A549 treated with DMSO at 1 μM for 4 hours (cell line): Measurements from ENCODE around the gene STK25. TPM values are rescaled to one million over a fixed set of nuclear protein-coding genes. Genes with fewer than 3 reads are reported as not detected.

Experiments
- total RNA-seq: library from RNA; stranded (reverse); fragments of 200-300 nt; extraction: Qiagen RNA extraction; gene quantifications from 5 replicates; pipeline ENCODE4 v1.2.3, GENCODE V29; 2022; ENCODE audit warnings: low read depth

Gene STK25
- 94.9 to 119 TPM (median 107 TPM) in 5 replicates for total RNA-seq

GRCh38 chr2:241508240-241509154 is at the start of gene STK25:
TSS of gene STK25 (minus strand) at chr2:241508584. CDS start at chr2:241508035, 549 bp downstream.

Other genes starting within 250 kb of the STK25 start
- 269 to 292 TPM (median 283 TPM) in 5 replicates for gene HDLBP, start 192.9 kb downstream of the STK25 start, total RNA-seq
- gene SEPTIN2, start 192.7 kb downstream of the STK25 start, total RNA-seq, result 253 to 324 TPM (median 293 TPM) in 5 replicates
- gene FARP2, start 152.3 kb downstream of the STK25 start, total RNA-seq, result 26.2 to 37.1 TPM (median 30.4 TPM) in 5 replicates
- gene BOK, start 50.2 kb upstream of the STK25 start, total RNA-seq, result 22.6 to 33.2 TPM (median 30.6 TPM) in 5 replicates
- 66.6 to 90.0 TPM (median 78.8 TPM) in 5 replicates for gene THAP4, start 128.6 kb upstream of the STK25 start, total RNA-seq
- 47.6 to 58.5 TPM (median 52.0 TPM) in 5 replicates for gene ATG4B, start 129.1 kb upstream of the STK25 start, total RNA-seq
- gene DTYMK, start 178.2 kb upstream of the STK25 start, total RNA-seq, result 124 to 148 TPM (median 137 TPM) in 5 replicates
- gene ING5, start 193.5 kb upstream of the STK25 start, total RNA-seq, result 23.4 to 29.2 TPM (median 23.7 TPM) in 5 replicates
- 5.9 to 11.2 TPM (median 9.8 TPM) in 5 replicates for gene D2HGDH, start 226.0 kb upstream of the STK25 start, total RNA-seq